ENCODE measurements around the gene PIK3C2B. TPM values are rescaled to one million over a fixed set of nuclear protein-coding genes. Genes with fewer than 3 reads are reported as not detected.

Gene PIK3C2B
- total RNA-seq, 1 experiment from 2014 or later, result 19.1 TPM

- Histone ChIP-seq H3K9me3 (ENCODE audit: control insufficient read depth, insufficient read depth, low read depth, low read length) (no peaks in the 10 kb centered on the region), H3K36me3 (ENCODE audit: control insufficient read depth, insufficient read depth, low read length) (peaks cover 30% of the 10 kb centered on the region), H3K4me1 (ENCODE audit: control insufficient read depth, insufficient read depth, low read length) (no peaks in the 10 kb centered on the region), H3K27me3 (ENCODE audit: control insufficient read depth, insufficient read depth, low read length) (no peaks in the 10 kb centered on the region), H3K4me3 (ENCODE audit: low read depth in 2 of 2, low read length in 2 of 2) (no peak overlapping the region), H3K27ac (ENCODE audit: low read length) (no peak overlapping the region)
- intact Hi-C loops (cut with micrococcal nuclease; ENCODE audit: unreplicated experiment) (no loop called here), in situ Hi-C loops (cut with HindIII; ENCODE audit: low pct_unique_long_range_greater_than_20kb, low sequenced_read_pairs) (no loop called here)
- CTCF ChIA-PET, result no interaction called here
- POLR2A ChIA-PET, result no interaction called here
- no TSS peak for BruUV-seq (replicated peaks)
- DNase-seq (ENCODE audit: low read depth, low spot score) (no peak), ATAC-seq (no peak)
- TF ChIP-seq REST (IDR thresholded peaks at IDR 0.05; ENCODE audit: insufficient read depth in 1 of 2, low read depth in 2 of 2, low read length in 1 of 2), result no peak
- no peak for TF ChIP-seq TCF7L2 (IDR thresholded peaks at IDR 0.05; ENCODE audit: low read depth, low read length)
- TF ChIP-seq POLR2AphosphoS5 (IDR thresholded peaks at IDR 0.05; ENCODE audit: low read depth, low read length), result no peak
- TF ChIP-seq CTCF (IDR thresholded peaks at IDR 0.05), result no peak
- TF ChIP-seq SIN3A (IDR thresholded peaks at IDR 0.05; ENCODE audit: borderline replicate concordance, insufficient read depth, low read depth, low read length), result no peak
These were observed 38.2 kb upstream of the PIK3C2B start for GRCh38 chr1:204532832-204533231.

- in situ Hi-C loops (cut with HindIII; ENCODE audit: low pct_unique_long_range_greater_than_20kb, low sequenced_read_pairs) (no loop called here), intact Hi-C loops (cut with micrococcal nuclease; ENCODE audit: unreplicated experiment) (no loop called here)
- TF ChIP-seq SIN3A (IDR thresholded peaks at IDR 0.05; ENCODE audit: borderline replicate concordance, insufficient read depth, low read depth, low read length) (no peak), TCF7L2 (IDR thresholded peaks at IDR 0.05; ENCODE audit: low read depth, low read length) (no peak), REST (IDR thresholded peaks at IDR 0.05; ENCODE audit: insufficient read depth in 1 of 2, low read depth in 2 of 2, low read length in 1 of 2) (no peak), POLR2AphosphoS5 (IDR thresholded peaks at IDR 0.05; ENCODE audit: low read depth, low read length) (no peak), CTCF (IDR thresholded peaks at IDR 0.05) (no peak)
- H3K4me3 ChIP-seq (ENCODE audit: low read depth in 2 of 2, low read length in 2 of 2), result no peak overlapping the region
- H3K4me1 ChIP-seq (ENCODE audit: control insufficient read depth, insufficient read depth, low read length), result no peaks in the 10 kb centered on the region
- H3K27ac ChIP-seq (ENCODE audit: low read length), result no peak overlapping the region
- peaks cover 29% of the 10 kb centered on the region for H3K36me3 ChIP-seq (ENCODE audit: control insufficient read depth, insufficient read depth, low read length)
- no peaks in the 10 kb centered on the region for H3K9me3 ChIP-seq (ENCODE audit: control insufficient read depth, insufficient read depth, low read depth, low read length)
- no peaks in the 10 kb centered on the region for H3K27me3 ChIP-seq (ENCODE audit: control insufficient read depth, insufficient read depth, low read length)
- DNase-seq (ENCODE audit: low read depth, low spot score) (no peak), ATAC-seq (no peak)
- POLR2A ChIA-PET, result no interaction called here
- CTCF ChIA-PET, result interaction anchor here (1.0 kb wide), 1 partner anchor 28 kb away, joined by 3 read pairs; no protein-coding TSS in a partner anchor
- no TSS peak for BruUV-seq (replicated peaks)
These were observed 36.3 kb upstream of the PIK3C2B start for GRCh38 chr1:204530932-204531331.
